ENCODE data around the gene CRMP1. TPM values are rescaled to one million over a fixed set of nuclear protein-coding genes. Genes with fewer than 3 reads are reported as not detected.

CRMP1 gene
- total and polyA plus RNA-seq, 7 donors: under 0.01 to 6.4 (median 4.2) TPM; not detected in 1

GRCh38 chr4:5877392-5877791 is 15.5 kb downstream of the CRMP1 start:
- Histone ChIP-seq H3K9me3 (no peaks in the 10 kb centered on the region), H3K36me3 (no peaks in the 10 kb centered on the region), H3K4me3 (no peak overlapping the region), H3K27ac (no peak overlapping the region), H3K27me3 (peaks cover 0 to 17% (median 2%) of the 10 kb centered on the region in 3 donors), H3K4me1 (peaks cover 0 to 5% (median 2%) of the 10 kb centered on the region in 4 donors)
- WGBS, 2 donors: 77 to 81% methylated on average over 9 of the region's 9 CpGs
- TF ChIP-seq EP300 (IDR thresholded peaks at IDR 0.05) (no peak), POLR2A (IDR thresholded peaks at IDR 0.05) (no peak)
- no peak for DNase-seq
- intact Hi-C loops (cut with DNase I): no loop called here

GRCh38 chr4:5874811-5875449 is 18.0 kb downstream of the CRMP1 start:
- Histone ChIP-seq H3K27ac (no peak overlapping the region), H3K9me3 (no peaks in the 10 kb centered on the region), H3K4me3 (no peak overlapping the region), H3K27me3 (peaks cover 0 to 4% (median 3%) of the 10 kb centered on the region in 3 donors), H3K36me3 (no peaks in the 10 kb centered on the region), H3K4me1 (peaks cover 0 to 5% (median 2%) of the 10 kb centered on the region in 4 donors)
- TF ChIP-seq POLR2A (IDR thresholded peaks at IDR 0.05) (no peak), CTCF (IDR thresholded peaks at IDR 0.05) (no peak), EP300 (IDR thresholded peaks at IDR 0.05) (no peak), POLR2AphosphoS5 (IDR thresholded peaks at IDR 0.05) (no peak)
- WGBS, 2 donors: 52 to 65% methylated on average over 6 of the region's 6 CpGs
- DNase-seq: no peak
- intact Hi-C loops (cut with DNase I): no loop called here

- Histone ChIP-seq H3K27me3 (peaks cover 0 to 3% (median 0%) of the 10 kb centered on the region in 3 donors), H3K4me1 (peaks cover 0 to 5% (median 2%) of the 10 kb centered on the region in 4 donors), H3K27ac (no peak overlapping the region), H3K36me3 (no peaks in the 10 kb centered on the region), H3K4me3 (no peak overlapping the region), H3K9me3 (no peaks in the 10 kb centered on the region)
- TF ChIP-seq EP300 (IDR thresholded peaks at IDR 0.05) (no peak), POLR2A (IDR thresholded peaks at IDR 0.05) (no peak), POLR2AphosphoS5 (IDR thresholded peaks at IDR 0.05) (no peak), CTCF (IDR thresholded peaks at IDR 0.05) (no peak)
- intact Hi-C loops (cut with DNase I): no loop called here
- DNase-seq: no peak
- 46 to 85% methylated on average over 13 of the region's 13 CpGs for WGBS, 2 donors
These were observed 22.2 kb downstream of the CRMP1 start for GRCh38 chr4:5870701-5871100.

GRCh38 chr4:5869966-5870619 is 22.8 kb downstream of the CRMP1 start:
- peaks cover 0 to 5% (median 1%) of the 10 kb centered on the region in 4 donors for H3K4me1 ChIP-seq
- no peaks in the 10 kb centered on the region for H3K9me3 ChIP-seq
- no peak overlapping the region for H3K27ac ChIP-seq
- intact Hi-C loops (cut with DNase I): no loop called here
- H3K36me3 ChIP-seq: no peaks in the 10 kb centered on the region
- TF ChIP-seq EP300 (IDR thresholded peaks at IDR 0.05) (no peak), POLR2A (IDR thresholded peaks at IDR 0.05) (no peak), CTCF (IDR thresholded peaks at IDR 0.05) (no peak), POLR2AphosphoS5 (IDR thresholded peaks at IDR 0.05) (no peak)
- 69 to 76% methylated on average over 14 of the region's 14 CpGs for WGBS, 2 donors
- no peak overlapping the region for H3K4me3 ChIP-seq
- peaks cover 0 to 3% (median 0%) of the 10 kb centered on the region in 3 donors for H3K27me3 ChIP-seq
- no peak for DNase-seq

- Histone ChIP-seq H3K27me3 (peaks cover 0 to 3% (median 0%) of the 10 kb centered on the region in 3 donors), H3K4me3 (no peak overlapping the region), H3K27ac (no peak overlapping the region), H3K36me3 (no peaks in the 10 kb centered on the region), H3K9me3 (no peaks in the 10 kb centered on the region), H3K4me1 (no peaks in the 10 kb centered on the region)
- TF ChIP-seq EP300 (IDR thresholded peaks at IDR 0.05) (no peak), CTCF (IDR thresholded peaks at IDR 0.05) (no peak), POLR2A (IDR thresholded peaks at IDR 0.05) (no peak), POLR2AphosphoS5 (IDR thresholded peaks at IDR 0.05) (no peak)
- intact Hi-C loops (cut with DNase I): no loop called here
- no peak for DNase-seq
- WGBS, 2 donors: 87 to 89% methylated on average over 3 of the region's 3 CpGs
These were observed 25.0 kb downstream of the CRMP1 start for GRCh38 chr4:5867866-5868265.
